H9 (cell line): ENCODE data around the gene CTNNAL1. TPM values are rescaled to one million over a fixed set of nuclear protein-coding genes. Genes with fewer than 3 reads are reported as not detected.

Source experiments
- DNase-seq: peaks from one replicate; pipeline ENCODE4 v3.0.0-alpha.2; 2017
- H2AFZ ChIP-seq: one replicate; pipeline ENCODE4 v1.6.1; 2013; ENCODE audit warnings: mild to moderate bottlenecking, low read length, control low read depth, moderate library complexity
- H2AK5ac ChIP-seq: 2 replicates; pipeline ENCODE4 v1.6.1; 2013; ENCODE audit warnings: low read length, control low read depth, mixed read lengths; ENCODE audit not compliant: insufficient read length
- H2BK120ac ChIP-seq: one replicate; pipeline ENCODE4 v1.6.1; 2013; ENCODE audit warnings: low read depth, mild to moderate bottlenecking, low read length, control low read depth, inconsistent platforms; ENCODE audit not compliant: poor library complexity, severe bottlenecking
- H2BK12ac ChIP-seq: 2 replicates; pipeline ENCODE4 v1.6.1; 2013; ENCODE audit warnings: low read length, control low read depth, mixed read lengths, low read depth; ENCODE audit not compliant: insufficient read length
- H2BK15ac ChIP-seq: 2 replicates; pipeline ENCODE4 v1.6.1; 2013; ENCODE audit warnings: low read depth, low read length, control low read depth
- H2BK20ac ChIP-seq: one replicate; pipeline ENCODE4 v1.6.1; 2013; ENCODE audit warnings: low read depth, mild to moderate bottlenecking, low read length, control low read depth, inconsistent platforms; ENCODE audit not compliant: poor library complexity, severe bottlenecking
- H2BK5ac ChIP-seq: 2 replicates; pipeline ENCODE4 v1.6.1; 2013; ENCODE audit warnings: low read length, control low read depth, mixed read lengths; ENCODE audit not compliant: insufficient read length
- H3K14ac ChIP-seq: 2 replicates; pipeline ENCODE4 v1.6.1; 2013; ENCODE audit warnings: low read length, control low read depth; ENCODE audit not compliant: insufficient read depth
- H3K18ac ChIP-seq: 2 replicates; pipeline ENCODE4 v1.6.1; 2013; ENCODE audit warnings: low read depth, mild to moderate bottlenecking, mixed read lengths, low read length, control low read depth; ENCODE audit not compliant: insufficient read length
- H3K23ac ChIP-seq: 2 replicates; pipeline ENCODE4 v1.6.1; 2013; ENCODE audit warnings: low read length, control low read depth, mixed read lengths, low read depth; ENCODE audit not compliant: insufficient read length
- H3K23me2 ChIP-seq: 2 replicates; pipeline ENCODE4 v1.6.1; 2013; ENCODE audit warnings: low read depth, mild to moderate bottlenecking, mixed read lengths, low read length, control low read depth; ENCODE audit not compliant: insufficient read length, poor library complexity, severe bottlenecking
- H3K27ac ChIP-seq: 2 replicates; pipeline ENCODE4 v1.5.1; 2013; ENCODE audit warnings: low read length, control low read depth, mixed read lengths, low read depth; ENCODE audit not compliant: insufficient read length
- H3K27me3 ChIP-seq: 2 replicates; pipeline ENCODE4 v1.6.1; 2013; ENCODE audit warnings: low read length, control low read depth, inconsistent platforms; ENCODE audit not compliant: insufficient read depth
- H3K4ac ChIP-seq: 2 replicates; pipeline ENCODE4 v1.6.1; 2013; ENCODE audit warnings: low read depth, mild to moderate bottlenecking, control low read depth, inconsistent platforms, low read length, moderate library complexity
- H3K4me1 ChIP-seq: 2 replicates; pipeline ENCODE4 v1.6.1; 2013; ENCODE audit warnings: low read length, control low read depth, inconsistent platforms; ENCODE audit not compliant: insufficient read depth
- H3K4me2 ChIP-seq: 2 replicates; pipeline ENCODE4 v1.6.1; 2013; ENCODE audit warnings: low read length, control low read depth, mixed read lengths; ENCODE audit not compliant: insufficient read length, insufficient read depth
- H3K56ac ChIP-seq: 2 replicates; pipeline ENCODE4 v1.6.1; 2013; ENCODE audit warnings: low read depth, mild to moderate bottlenecking, mixed read lengths, low read length, control low read depth; ENCODE audit not compliant: insufficient read length
- H3K79me1 ChIP-seq: 2 replicates; pipeline ENCODE4 v1.6.1; 2013; ENCODE audit warnings: low read depth, mild to moderate bottlenecking, moderate library complexity, low read length, control low read depth, inconsistent platforms; ENCODE audit not compliant: insufficient read depth, poor library complexity, severe bottlenecking
- H3K79me2 ChIP-seq: 2 replicates; pipeline ENCODE4 v1.6.1; 2013; ENCODE audit warnings: low read length, control low read depth, inconsistent platforms; ENCODE audit not compliant: insufficient read depth
- H3K9ac ChIP-seq: 2 replicates; pipeline ENCODE4 v1.6.1; 2013; ENCODE audit warnings: low read length, control low read depth, mixed read lengths; ENCODE audit not compliant: insufficient read length; ENCODE audit errors: extremely low read depth
- H3K9me3 ChIP-seq: one replicate; pipeline ENCODE4 v1.6.1; 2013; ENCODE audit warnings: low read depth, low read length, inconsistent platforms; ENCODE audit not compliant: control insufficient read depth
- H3T11ph ChIP-seq: one replicate; pipeline ENCODE4 v1.6.1; 2013; ENCODE audit warnings: mild to moderate bottlenecking, low read length, control low read depth, inconsistent platforms
- H4K20me1 ChIP-seq: one replicate; pipeline ENCODE4 v1.6.1; 2013; ENCODE audit not compliant: control insufficient read depth, insufficient read length, insufficient read depth
- H4K5ac ChIP-seq: 2 replicates; pipeline ENCODE4 v1.6.1; 2013; ENCODE audit warnings: low read depth, mild to moderate bottlenecking, mixed read lengths, low read length, control low read depth; ENCODE audit not compliant: insufficient read length
- H4K8ac ChIP-seq: replicated peaks from 2 replicates; pipeline ENCODE4 v1.6.1; 2013; ENCODE audit warnings: low read length, control low read depth, mixed read lengths, low read depth; ENCODE audit not compliant: insufficient read length
- H4K91ac ChIP-seq: 2 replicates; pipeline ENCODE4 v1.6.1; 2013; ENCODE audit warnings: low read depth, mild to moderate bottlenecking, moderate library complexity, mixed read lengths, low read length, control low read depth; ENCODE audit not compliant: insufficient read length
- H3K27ac Mint-ChIP-seq, 3 experiments: 2 replicates in 2 of 3; 3 replicates in 1 of 3; pipeline ENCODE4 v1.8.0; 2020 to 2021; ENCODE audit warnings: mixed read lengths in 3 of 3, mild to moderate bottlenecking in 1 of 3, moderate library complexity in 1 of 3
- H3K27me3 Mint-ChIP-seq: 2 replicates; pipeline ENCODE4 v1.8.0; 2021; ENCODE audit warnings: low read depth, mild to moderate bottlenecking, moderate library complexity, mixed read lengths
- H3K36me3 Mint-ChIP-seq, 3 experiments: 2 replicates in 2 of 3; 3 replicates in 1 of 3; pipeline ENCODE4 v1.8.0; 2020 to 2021; ENCODE audit warnings: low read depth in 3 of 3, mixed read lengths in 3 of 3; ENCODE audit not compliant: insufficient read depth in 1 of 3
- H3K4me1 Mint-ChIP-seq, 2 experiments: 2 replicates each; pipeline ENCODE4 v1.8.0; 2020; ENCODE audit warnings: mixed read lengths in 2 of 2
- H3K4me3 Mint-ChIP-seq, 2 experiments: 2 replicates in 1 of 2; 3 replicates in 1 of 2; pipeline ENCODE4 v1.8.0; 2020 to 2021; ENCODE audit warnings: mild to moderate bottlenecking in 2 of 2, mixed read lengths in 2 of 2, moderate library complexity in 1 of 2
- H3K9me3 Mint-ChIP-seq, 2 experiments: 2 replicates in 1 of 2; 3 replicates in 1 of 2; pipeline ENCODE4 v1.8.0; 2020; ENCODE audit warnings: mild to moderate bottlenecking in 2 of 2, mixed read lengths in 2 of 2, moderate library complexity in 1 of 2
- WGBS: extraction: QIAGEN DNeasy Blood & Tissue Kit; methylation state at CpG from one replicate; pipeline ENCODE4 v1.1.7; 2013; ENCODE audit warnings: missing lambda C conversion rate, low lambda C conversion rate, mixed read lengths; ENCODE audit not compliant: insufficient read length; ENCODE audit errors: extremely low coverage; 5-methylcytosine and 5-hydroxymethylcytosine counted together
- total RNA-seq: library from RNA; stranded (reverse); gene quantifications from 2 replicates; pipeline ENCODE4 v1.2.1, GENCODE V29; 2021
- TF ChIP-seq, protein P1 (sequence below): fragments of 200-600 bp; sonication (generic); conservative IDR thresholded peaks from 3 replicates; pipeline ENCODE4 v1.8.0; 2021; ENCODE audit warnings: antibody characterized with exemption, mild to moderate bottlenecking

The CTNNAL1 gene
- total RNA-seq, 1 experiment from 2014 or later: 52.9 TPM

GRCh38 chr9:108897324-108898096 is 115.8 kb downstream of the CTNNAL1 start:
- H3K27me3 ChIP-seq: no peaks in the 10 kb centered on the region
- DNase-seq: no peak
- H3K4ac ChIP-seq: no peak overlapping the region
- no peak overlapping the region for H4K5ac ChIP-seq
- no peak overlapping the region for H3K9ac ChIP-seq
- no peak overlapping the region for H2BK5ac ChIP-seq
- no peak overlapping the region for H2AFZ ChIP-seq
- H3K23ac ChIP-seq: no peak overlapping the region
- TF ChIP-seq, protein P1, sequence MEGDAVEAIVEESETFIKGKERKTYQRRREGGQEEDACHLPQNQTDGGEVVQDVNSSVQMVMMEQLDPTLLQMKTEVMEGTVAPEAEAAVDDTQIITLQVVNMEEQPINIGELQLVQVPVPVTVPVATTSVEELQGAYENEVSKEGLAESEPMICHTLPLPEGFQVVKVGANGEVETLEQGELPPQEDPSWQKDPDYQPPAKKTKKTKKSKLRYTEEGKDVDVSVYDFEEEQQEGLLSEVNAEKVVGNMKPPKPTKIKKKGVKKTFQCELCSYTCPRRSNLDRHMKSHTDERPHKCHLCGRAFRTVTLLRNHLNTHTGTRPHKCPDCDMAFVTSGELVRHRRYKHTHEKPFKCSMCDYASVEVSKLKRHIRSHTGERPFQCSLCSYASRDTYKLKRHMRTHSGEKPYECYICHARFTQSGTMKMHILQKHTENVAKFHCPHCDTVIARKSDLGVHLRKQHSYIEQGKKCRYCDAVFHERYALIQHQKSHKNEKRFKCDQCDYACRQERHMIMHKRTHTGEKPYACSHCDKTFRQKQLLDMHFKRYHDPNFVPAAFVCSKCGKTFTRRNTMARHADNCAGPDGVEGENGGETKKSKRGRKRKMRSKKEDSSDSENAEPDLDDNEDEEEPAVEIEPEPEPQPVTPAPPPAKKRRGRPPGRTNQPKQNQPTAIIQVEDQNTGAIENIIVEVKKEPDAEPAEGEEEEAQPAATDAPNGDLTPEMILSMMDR: no peak
- no peak overlapping the region for H3K27ac Mint-ChIP-seq
- no peaks in the 10 kb centered on the region for H3K4me1 Mint-ChIP-seq
- H3K18ac ChIP-seq: no peak overlapping the region
- no peak overlapping the region for H2AK5ac ChIP-seq
- H4K91ac ChIP-seq: no peak overlapping the region
- peaks cover 14 to 90% (median 61%) of the 10 kb centered on the region in 3 experiments; a peak in 6 of 7 replicates for H3K36me3 Mint-ChIP-seq
- no peak overlapping the region for H3K4me3 Mint-ChIP-seq
- no peak overlapping the region for H3T11ph ChIP-seq
- no CpG with 5 or more reads among the region's 2 CpGs for WGBS
- H3K9me3 Mint-ChIP-seq: no peaks in the 10 kb centered on the region
- no peak overlapping the region for H4K8ac ChIP-seq
- no peak overlapping the region for H2BK120ac ChIP-seq
- H3K27me3 Mint-ChIP-seq: no peaks in the 10 kb centered on the region
- H4K20me1 ChIP-seq: no peaks in the 10 kb centered on the region
- H2BK12ac ChIP-seq: no peak overlapping the region
- no peak overlapping the region for H2BK15ac ChIP-seq
- no peak overlapping the region for H2BK20ac ChIP-seq
- H3K4me2 ChIP-seq: no peak overlapping the region
- H3K9me3 ChIP-seq: no peaks in the 10 kb centered on the region
- H3K56ac ChIP-seq: no peak overlapping the region
- H3K23me2 ChIP-seq: no peaks in the 10 kb centered on the region
- no peak overlapping the region for H3K27ac ChIP-seq
- H3K79me1 ChIP-seq: no peaks in the 10 kb centered on the region
- H3K14ac ChIP-seq: no peak overlapping the region
- no peaks in the 10 kb centered on the region for H3K4me1 ChIP-seq
- no peaks in the 10 kb centered on the region for H3K79me2 ChIP-seq
